Endothelial cell of umbilical vein (primary cell): ENCODE measurements around the gene MAP2K5. TPM values are rescaled to one million over a fixed set of nuclear protein-coding genes. Genes with fewer than 3 reads are reported as not detected.

Experiments
- BruUV-seq: library from RNA; stranded (reverse); fragments of 400-500 nt; replicated peaks from 2 replicates; lab custom pipeline; 2021; lab: Mats Ljungman, UMichigan
- CTCF ChIA-PET: fragments of 300-600, 350-600 bp; sonication (Branson Sonifier 250); formaldehyde crosslinking; loops from one replicate; lab custom pipeline; 2021; ENCODE audit warnings: antibody characterized with exemption, inconsistent platforms; lab: Charles Lee
- POLR2A ChIA-PET: fragments of 300-600, 350-600 bp; sonication (Branson Sonifier 250); formaldehyde crosslinking; loops from one replicate; lab custom pipeline; 2021; ENCODE audit warnings: antibody characterized with exemption, inconsistent platforms; lab: Charles Lee
- DNase-seq: peaks from one replicate; pipeline ENCODE4 v3.0.0-alpha.2; 2011; ENCODE audit warnings: low read depth, low spot score
- FAIRE-seq: peaks from 2 replicates; lab custom pipeline; 2011; peaks lifted over from hg19 to GRCh38; lab: Jason Lieb, UNC
- H2AFZ ChIP-seq: 2 replicates; pipeline ENCODE4 v1.6.0; 2012; ENCODE audit warnings: low read depth, low read length, control low read depth, inconsistent platforms
- H3K27ac ChIP-seq: 2 replicates; pipeline ENCODE4 v1.5.1; 2011; ENCODE audit warnings: low read depth, mild to moderate bottlenecking, control low read depth, low read length, moderate library complexity; ENCODE audit not compliant: insufficient read depth
- H3K27me3 ChIP-seq, 2 experiments: 2 replicates each; pipeline versions ENCODE4 v1.6.0 to v1.6.1; 2011; ENCODE audit warnings: low read length in 2 of 2, mixed read lengths in 1 of 2; ENCODE audit not compliant: control insufficient read depth in 2 of 2, insufficient read depth in 2 of 2
- H3K36me3 ChIP-seq, 2 experiments: 2 replicates in 1 of 2; 3 replicates in 1 of 2; pipeline ENCODE4 v1.5.1; 2011; ENCODE audit warnings: low read length in 2 of 2, mild to moderate bottlenecking in 1 of 2, moderate library complexity in 1 of 2; ENCODE audit not compliant: control insufficient read depth in 2 of 2, insufficient read depth in 2 of 2; ENCODE audit errors: extremely low read depth in 1 of 2
- H3K4me1 ChIP-seq: 3 replicates; pipeline ENCODE4 v1.5.1; 2011; ENCODE audit warnings: mild to moderate bottlenecking, low read length; ENCODE audit not compliant: control insufficient read depth, insufficient read depth; ENCODE audit errors: extremely low read depth
- H3K4me2 ChIP-seq: 2 replicates; pipeline ENCODE4 v1.6.1; 2011; ENCODE audit warnings: low read length, control low read depth, mixed read lengths; ENCODE audit not compliant: insufficient read depth
- H3K4me3 ChIP-seq, 3 experiments: fragments of 200-600 bp in 1 of 3; sonication (generic), shearing (Covaris generic) in 1 of 3; replicated peaks in 1 of 3; 2 replicates each; pipeline ENCODE4 v1.5.1; 2011 to 2016; ENCODE audit warnings: control low read depth in 3 of 3, low read length in 3 of 3, mild to moderate bottlenecking in 2 of 3, inconsistent platforms in 1 of 3, low read depth in 1 of 3, moderate library complexity in 1 of 3; ENCODE audit not compliant: insufficient read depth in 1 of 3
- H3K79me2 ChIP-seq: 2 replicates; pipeline ENCODE4 v1.6.0; 2012; ENCODE audit warnings: low read length, inconsistent platforms; ENCODE audit not compliant: control insufficient read depth, insufficient read depth
- H3K9ac ChIP-seq: replicated peaks from 2 replicates; pipeline ENCODE3; 2011; ENCODE audit warnings: low read length, control low read depth; ENCODE audit not compliant: insufficient read depth; ENCODE audit errors: extremely low read depth
- H3K9me1 ChIP-seq: replicated peaks from 3 replicates; pipeline ENCODE4 v1.6.0; 2011; ENCODE audit warnings: mild to moderate bottlenecking, low read length; ENCODE audit not compliant: control insufficient read depth, insufficient read depth; ENCODE audit errors: extremely low read depth
- H3K9me3 ChIP-seq: replicated peaks from 2 replicates; pipeline ENCODE4 v1.5.1; 2012; ENCODE audit warnings: low read length, inconsistent platforms; ENCODE audit not compliant: control insufficient read depth, insufficient read depth
- H4K20me1 ChIP-seq: replicated peaks from 2 replicates; pipeline ENCODE3; 2011; ENCODE audit warnings: mild to moderate bottlenecking, low read length; ENCODE audit not compliant: control insufficient read depth, insufficient read depth; ENCODE audit errors: extremely low read depth
- EZH2 ChIP-seq: IDR thresholded peaks from 2 replicates; pipeline ENCODE4 v1.6.1; 2012; ENCODE audit warnings: borderline replicate concordance, low read depth, mild to moderate bottlenecking, moderate library complexity, low read length, inconsistent platforms; ENCODE audit not compliant: severe bottlenecking
- FOS ChIP-seq: IDR thresholded peaks from 2 replicates; pipeline ENCODE4 v1.6.1; 2011; ENCODE audit warnings: mild to moderate bottlenecking, low read length, moderate library complexity, borderline replicate concordance; ENCODE audit not compliant: insufficient read depth
- GATA2 ChIP-seq: IDR thresholded peaks from 2 replicates; pipeline ENCODE4 v1.7.0; 2011; ENCODE audit warnings: low read depth, mild to moderate bottlenecking, moderate library complexity, mixed read lengths, low read length; ENCODE audit not compliant: insufficient read length, insufficient read depth
- JUN ChIP-seq: IDR thresholded peaks from 2 replicates; pipeline ENCODE4 v1.6.1; 2011; ENCODE audit warnings: borderline replicate concordance, low read depth; ENCODE audit not compliant: insufficient read length, insufficient read depth
- MYC ChIP-seq: IDR thresholded peaks from one replicate; pipeline ENCODE4 v1.6.1; 2011; ENCODE audit warnings: mild to moderate bottlenecking, low read depth, low read length
- POLR2A ChIP-seq: IDR thresholded peaks from 2 replicates; pipeline ENCODE4 v1.6.1; 2012; ENCODE audit warnings: low read depth, mild to moderate bottlenecking, control low read depth, low read length
- POLR2AphosphoS5 ChIP-seq: IDR thresholded peaks from 2 replicates; pipeline ENCODE4 v1.6.1; 2012; ENCODE audit warnings: low read depth, mild to moderate bottlenecking, control low read depth, low read length, moderate library complexity; ENCODE audit not compliant: insufficient read depth
- dilution Hi-C: fragments of 300-500 bp; cut with MboI; formaldehyde crosslinking; loops from one replicate; pipeline ENCODE4 v1.15.0; 2019; ENCODE audit warnings: low sequenced_read_pairs; ENCODE audit not compliant: extremely low pct_ligation_motif_present
- intact Hi-C: fragments of 100-400 bp; cut with micrococcal nuclease; formaldehyde crosslinking; loops from one replicate; pipeline ENCODE4 v1.10.0; 2022
- polyA plus RNA-seq, 4 experiments: library from polyadenylated mRNA; depleted of rRNA in 3 of 4; stranded (reverse) in 3 of 4; unstranded in 1 of 4; fragments of >200 nt; gene quantifications; 2 replicates each; pipeline versions ENCODE4 v1.2.1 to v1.2.3, GENCODE V29; 2011 to 2012; ENCODE audit warnings: missing spikeins in 1 of 4
- total RNA-seq: library from RNA; stranded (reverse); gene quantifications from 2 replicates; pipeline ENCODE4 v1.2.3, GENCODE V29; 2021
- TF ChIP-seq, protein P1 (sequence below): IDR thresholded peaks from 2 replicates; pipeline ENCODE4 v1.6.1; 2011; ENCODE audit not compliant: insufficient read depth, insufficient read length
- TF ChIP-seq, protein P2 (sequence below), 2 donors: IDR thresholded peaks; 1 replicate in 1 of 2; 2 replicates in 1 of 2; pipeline ENCODE4 v1.5.1; 2011; ENCODE audit warnings: low read length in 2 of 2, mild to moderate bottlenecking in 2 of 2, moderate library complexity in 2 of 2, control low read depth in 1 of 2, inconsistent platforms in 1 of 2, low read depth in 1 of 2; ENCODE audit not compliant: insufficient read depth in 1 of 2; ENCODE audit errors: extremely low read depth in 1 of 2

The MAP2K5 gene
- total and polyA plus RNA-seq, 2 donors (not counting 3 experiments of a cell fraction or from before 2014, with no cell fraction given): 4.9 to 24.7 TPM

DNA sequence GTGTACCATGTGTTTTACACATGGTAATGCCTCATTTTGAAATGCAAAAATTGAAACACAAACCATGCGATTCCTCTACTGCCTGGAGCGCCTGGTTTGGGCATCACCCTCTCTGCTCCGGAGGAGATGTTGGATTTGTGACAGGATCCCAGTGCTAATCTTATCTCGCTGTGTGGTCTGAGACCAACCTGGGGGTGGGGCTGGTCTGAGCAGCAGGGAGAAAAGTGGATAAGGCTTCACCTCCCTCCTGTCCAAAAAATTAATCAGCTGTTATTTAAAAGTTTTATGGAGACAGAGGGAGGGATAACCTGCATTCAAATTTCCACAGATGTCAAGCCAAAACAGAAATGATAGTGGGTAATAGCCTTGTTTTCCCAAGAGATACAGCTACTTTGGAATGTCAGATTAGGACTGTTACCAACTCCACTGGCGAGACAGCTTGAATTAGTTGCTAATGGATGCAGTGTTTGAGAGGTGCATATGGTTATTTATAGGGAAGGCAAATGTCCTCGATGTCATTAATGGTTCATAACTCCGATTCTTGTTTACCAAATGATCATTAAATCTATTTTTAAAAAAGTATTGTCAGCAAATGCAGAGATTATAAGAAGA is 228.8 kb downstream of the MAP2K5 start:
- CTCF ChIA-PET: no interaction called here
- Histone ChIP-seq H3K36me3 (no peaks in the 10 kb centered on the region), H3K9ac (no peak overlapping the region), H3K4me1 (no peaks in the 10 kb centered on the region), H3K4me2 (no peak overlapping the region), H3K4me3 (no peak overlapping the region), H3K79me2 (no peaks in the 10 kb centered on the region), H3K9me3 (no peaks in the 10 kb centered on the region), H2AFZ (no peak overlapping the region), H3K27me3 (no peaks in the 10 kb centered on the region), H3K9me1 (no peaks in the 10 kb centered on the region), H4K20me1 (no peaks in the 10 kb centered on the region), H3K27ac (no peak overlapping the region)
- TF ChIP-seq POLR2A (no peak), POLR2AphosphoS5 (no peak), EZH2 (no peak), MYC (no peak), FOS (no peak), JUN (no peak), GATA2 (no peak)
- TF ChIP-seq, protein P1, sequence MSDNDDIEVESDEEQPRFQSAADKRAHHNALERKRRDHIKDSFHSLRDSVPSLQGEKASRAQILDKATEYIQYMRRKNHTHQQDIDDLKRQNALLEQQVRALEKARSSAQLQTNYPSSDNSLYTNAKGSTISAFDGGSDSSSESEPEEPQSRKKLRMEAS: no peak
- TF ChIP-seq, protein P2, sequence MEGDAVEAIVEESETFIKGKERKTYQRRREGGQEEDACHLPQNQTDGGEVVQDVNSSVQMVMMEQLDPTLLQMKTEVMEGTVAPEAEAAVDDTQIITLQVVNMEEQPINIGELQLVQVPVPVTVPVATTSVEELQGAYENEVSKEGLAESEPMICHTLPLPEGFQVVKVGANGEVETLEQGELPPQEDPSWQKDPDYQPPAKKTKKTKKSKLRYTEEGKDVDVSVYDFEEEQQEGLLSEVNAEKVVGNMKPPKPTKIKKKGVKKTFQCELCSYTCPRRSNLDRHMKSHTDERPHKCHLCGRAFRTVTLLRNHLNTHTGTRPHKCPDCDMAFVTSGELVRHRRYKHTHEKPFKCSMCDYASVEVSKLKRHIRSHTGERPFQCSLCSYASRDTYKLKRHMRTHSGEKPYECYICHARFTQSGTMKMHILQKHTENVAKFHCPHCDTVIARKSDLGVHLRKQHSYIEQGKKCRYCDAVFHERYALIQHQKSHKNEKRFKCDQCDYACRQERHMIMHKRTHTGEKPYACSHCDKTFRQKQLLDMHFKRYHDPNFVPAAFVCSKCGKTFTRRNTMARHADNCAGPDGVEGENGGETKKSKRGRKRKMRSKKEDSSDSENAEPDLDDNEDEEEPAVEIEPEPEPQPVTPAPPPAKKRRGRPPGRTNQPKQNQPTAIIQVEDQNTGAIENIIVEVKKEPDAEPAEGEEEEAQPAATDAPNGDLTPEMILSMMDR (IDR thresholded peaks at IDR 0.05; ENCODE audit: extremely low read depth in 1 of 2, insufficient read depth in 1 of 2, low read depth in 1 of 2, low read length in 2 of 2): no peak
- FAIRE-seq: no peak
- DNase-seq: no peak
- intact Hi-C loops: no loop called here
- BruUV-seq: no TSS peak
- dilution Hi-C loops: no loop called here
- POLR2A ChIA-PET: no interaction called here
